NCI-H2227 (cell line): ENCODE results near the gene DCUN1D4.

Experiments
- DNase-seq: peaks from one replicate; lab custom pipeline; 2025; ENCODE audit not compliant: unreplicated experiment; lab: John Stamatoyannopoulos, UW

DCUN1D4 gene

GRCh38 chr4:51960486-51960885, 117.5 kb downstream of the DCUN1D4 start:
- no peak for DNase-seq

GRCh38 chr4:51963841-51964517, 121.0 kb downstream of the DCUN1D4 start:
- DNase-seq = no peak

- DNase-seq = no peak
Measured at GRCh38 chr4:51965862-51966261, 122.9 kb downstream of the DCUN1D4 start.
